ENCODE data around the gene GTPBP1. TPM values are rescaled to one million over a fixed set of nuclear protein-coding genes. Genes with fewer than 3 reads are reported as not detected.

GTPBP1 gene
- total RNA-seq, 1 donor from 2014 or later = 44.5 TPM

GRCh38 chr22:38727530-38728451 lies 22.0 kb downstream of the GTPBP1 start:
- no peaks in the 10 kb centered on the region for H3K9me3 Mint-ChIP-seq (ENCODE audit: unreplicated experiment)
- no peak for DNase-seq (ENCODE audit: low spot score)
- no peak overlapping the region for H3K4me3 Mint-ChIP-seq (ENCODE audit: unreplicated experiment)
- peaks cover 9% of the 10 kb centered on the region for H3K4me1 Mint-ChIP-seq (ENCODE audit: unreplicated experiment)
- peaks cover 3% of the 10 kb centered on the region for H3K27me3 Mint-ChIP-seq (ENCODE audit: unreplicated experiment)
- H3K36me3 Mint-ChIP-seq (ENCODE audit: low read depth, unreplicated experiment) = peaks cover 55% of the 10 kb centered on the region
- TF ChIP-seq CTCF (IDR thresholded peaks at IDR 0.05; ENCODE audit: unreplicated experiment) = no peak
- H3K27ac Mint-ChIP-seq (ENCODE audit: unreplicated experiment) = no peak overlapping the region

GRCh38 chr22:38728871-38729796 lies 23.4 kb downstream of the GTPBP1 start:
- no peaks in the 10 kb centered on the region for H3K9me3 Mint-ChIP-seq (ENCODE audit: unreplicated experiment)
- H3K27ac Mint-ChIP-seq (ENCODE audit: unreplicated experiment) = peak overlapping the region; percentile 18
- H3K36me3 Mint-ChIP-seq (ENCODE audit: low read depth, unreplicated experiment) = peaks cover 48% of the 10 kb centered on the region
- TF ChIP-seq CTCF (IDR thresholded peaks at IDR 0.05; ENCODE audit: unreplicated experiment) = no peak
- H3K4me3 Mint-ChIP-seq (ENCODE audit: unreplicated experiment) = no peak overlapping the region
- no peak for DNase-seq (ENCODE audit: low spot score)
- peaks cover 9% of the 10 kb centered on the region for H3K4me1 Mint-ChIP-seq (ENCODE audit: unreplicated experiment)
- H3K27me3 Mint-ChIP-seq (ENCODE audit: unreplicated experiment) = peaks cover 5% of the 10 kb centered on the region

GRCh38 chr22:38729946-38730345 lies 24.2 kb downstream of the GTPBP1 start:
- no peak for TF ChIP-seq CTCF (IDR thresholded peaks at IDR 0.05; ENCODE audit: unreplicated experiment)
- Mint-ChIP-seq H3K27me3 (ENCODE audit: unreplicated experiment) (peaks cover 8% of the 10 kb centered on the region), H3K4me1 (ENCODE audit: unreplicated experiment) (peaks cover 12% of the 10 kb centered on the region), H3K9me3 (ENCODE audit: unreplicated experiment) (no peaks in the 10 kb centered on the region), H3K36me3 (ENCODE audit: low read depth, unreplicated experiment) (peaks cover 49% of the 10 kb centered on the region), H3K4me3 (ENCODE audit: unreplicated experiment) (peak overlapping the region; percentile 34), H3K27ac (ENCODE audit: unreplicated experiment) (no peak overlapping the region)
- DNase-seq (ENCODE audit: low spot score) = no peak

GRCh38 chr22:38730411-38730871 lies 24.7 kb downstream of the GTPBP1 start:
- Mint-ChIP-seq H3K9me3 (ENCODE audit: unreplicated experiment) (no peaks in the 10 kb centered on the region), H3K4me1 (ENCODE audit: unreplicated experiment) (peaks cover 9% of the 10 kb centered on the region), H3K36me3 (ENCODE audit: low read depth, unreplicated experiment) (peaks cover 47% of the 10 kb centered on the region), H3K4me3 (ENCODE audit: unreplicated experiment) (peak overlapping the region; percentile 34), H3K27ac (ENCODE audit: unreplicated experiment) (no peak overlapping the region), H3K27me3 (ENCODE audit: unreplicated experiment) (peaks cover 10% of the 10 kb centered on the region)
- no peak for DNase-seq (ENCODE audit: low spot score)
- TF ChIP-seq CTCF (IDR thresholded peaks at IDR 0.05; ENCODE audit: unreplicated experiment) = no peak

Measured in endothelial cell (in vitro differentiated cells).